Measurements from ENCODE around the gene LPCAT1.

The LPCAT1 gene

DNA sequence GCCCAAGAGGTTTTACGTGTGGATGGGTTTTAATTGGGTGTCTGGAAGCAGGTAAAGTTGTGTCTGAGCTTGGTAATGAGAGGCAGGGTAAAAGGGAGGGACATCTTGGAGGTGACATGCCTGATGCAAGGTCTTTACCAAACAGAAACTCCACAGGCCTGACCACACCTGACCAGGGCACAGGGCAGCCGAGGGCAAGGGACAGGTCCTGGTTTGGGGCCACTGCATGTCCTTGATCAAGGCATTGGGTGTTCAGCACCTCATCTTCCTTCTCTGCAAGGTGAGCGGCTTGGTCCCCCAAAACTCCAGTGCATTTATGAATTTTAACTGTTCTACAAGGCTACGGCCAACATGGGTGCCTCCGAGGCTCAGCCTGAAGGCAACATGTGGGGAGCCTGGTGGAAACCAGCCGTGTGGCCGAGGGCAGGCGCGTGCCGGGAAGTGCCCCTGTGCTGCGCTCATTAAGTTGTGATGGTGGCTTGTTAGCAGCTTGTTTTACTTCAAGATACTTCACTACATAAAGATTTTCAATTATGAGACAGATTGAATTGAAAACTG lies 30.7 kb upstream of the LPCAT1 start:
- DNase-seq, result no peak

- DNase-seq, result no peak
These were observed 30.0 kb upstream of the LPCAT1 start for GRCh38 chr5:1553539-1554409.

- no peak for DNase-seq
These were observed 28.9 kb upstream of the LPCAT1 start for GRCh38 chr5:1552521-1553255.

GRCh38 chr5:1551426-1552301 lies 27.9 kb upstream of the LPCAT1 start:
- DNase-seq, result no peak

DNA sequence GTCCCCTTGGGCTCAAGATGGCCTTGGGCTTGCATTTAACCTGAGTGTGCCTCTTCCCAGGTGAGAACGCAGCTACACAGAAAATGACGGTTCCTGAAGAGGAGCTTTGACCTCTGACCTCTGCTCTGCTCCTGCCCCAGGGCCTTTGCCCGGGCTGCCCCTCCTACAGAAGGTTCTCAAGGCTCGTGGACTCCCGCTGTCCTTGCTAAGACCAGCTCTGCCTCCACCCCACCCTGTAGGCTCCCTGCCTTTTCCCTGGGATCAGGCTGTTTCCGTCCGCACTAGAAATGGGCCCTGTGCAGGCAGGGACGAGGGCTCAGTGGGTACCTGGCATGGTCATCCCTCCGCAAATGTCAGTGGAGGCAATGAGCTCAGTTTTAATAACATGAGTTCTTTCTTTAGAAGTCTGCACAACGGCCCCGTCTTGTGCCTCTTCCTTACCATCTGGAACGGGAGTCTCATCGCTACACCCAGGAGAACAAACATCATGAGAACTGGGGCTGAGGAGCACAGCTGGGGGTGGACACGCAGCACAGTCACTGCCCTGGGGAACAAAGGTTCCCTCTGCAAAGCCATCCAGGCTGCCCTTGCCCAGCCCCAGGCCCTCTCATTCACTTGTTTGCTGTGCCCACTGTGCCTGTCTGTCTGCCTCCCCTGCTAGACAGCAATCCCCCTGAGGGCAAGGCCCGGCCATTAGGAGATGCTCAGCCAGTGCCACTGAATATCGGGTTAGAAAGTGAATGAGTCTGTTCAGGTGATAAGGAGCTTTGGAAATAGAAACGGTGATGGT lies 26.7 kb upstream of the LPCAT1 start:
- DNase-seq, result no peak

DNA sequence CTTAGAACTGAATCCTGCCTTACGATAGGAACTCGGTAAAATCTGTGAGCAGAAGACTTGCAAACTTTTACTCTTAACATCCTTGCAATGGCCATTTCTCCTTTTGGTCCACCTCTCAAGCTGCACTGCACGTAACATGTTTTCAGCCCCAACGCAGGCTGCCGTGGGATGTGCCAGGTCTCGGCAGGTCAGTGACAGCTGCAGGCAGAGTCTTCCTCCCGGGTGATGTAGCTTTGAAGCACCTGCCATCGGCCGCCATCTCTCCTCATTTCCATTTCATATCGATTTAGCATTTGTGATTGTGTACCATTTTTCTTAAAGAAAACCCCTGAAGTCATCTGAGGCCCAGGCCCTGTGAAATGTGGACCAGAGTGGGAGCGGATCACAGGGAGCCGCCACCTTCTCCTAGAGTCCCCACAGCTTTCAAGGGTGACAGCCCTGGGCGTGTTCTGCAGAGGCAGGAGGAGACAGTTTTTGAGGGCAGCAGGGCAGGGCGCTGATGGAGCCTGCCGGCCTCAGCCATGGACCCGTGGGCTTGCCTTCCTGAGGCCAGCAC lies 25.8 kb upstream of the LPCAT1 start:
- DNase-seq, result no peak

GRCh38 chr5:1548702-1549474 lies 25.1 kb upstream of the LPCAT1 start:
- DNase-seq, result no peak

GRCh38 chr5:1547655-1548054 lies 23.9 kb upstream of the LPCAT1 start:
- no peak for DNase-seq

DNA sequence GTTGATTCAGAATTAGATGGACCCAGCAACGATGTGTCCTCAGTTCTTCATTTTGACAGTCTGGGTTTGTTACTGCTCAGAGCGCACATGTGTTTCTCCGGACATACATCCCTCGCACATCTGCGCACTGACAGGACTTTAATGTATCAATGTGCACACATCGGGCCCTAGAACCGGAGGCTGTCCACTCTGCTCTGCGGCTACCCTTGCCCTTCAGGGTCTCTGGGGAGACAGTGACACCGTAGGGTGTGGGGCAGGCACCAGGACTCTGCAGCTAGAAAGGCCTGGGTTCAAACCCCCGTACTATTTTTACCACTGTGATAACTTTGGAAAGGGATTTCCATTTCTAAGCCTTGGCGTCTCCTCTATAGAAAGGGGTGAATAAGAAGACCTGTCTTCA lies 23.5 kb upstream of the LPCAT1 start:
- DNase-seq, result no peak

- DNase-seq, result no peak
These were observed 22.8 kb upstream of the LPCAT1 start for GRCh38 chr5:1546556-1546955.

DNA sequence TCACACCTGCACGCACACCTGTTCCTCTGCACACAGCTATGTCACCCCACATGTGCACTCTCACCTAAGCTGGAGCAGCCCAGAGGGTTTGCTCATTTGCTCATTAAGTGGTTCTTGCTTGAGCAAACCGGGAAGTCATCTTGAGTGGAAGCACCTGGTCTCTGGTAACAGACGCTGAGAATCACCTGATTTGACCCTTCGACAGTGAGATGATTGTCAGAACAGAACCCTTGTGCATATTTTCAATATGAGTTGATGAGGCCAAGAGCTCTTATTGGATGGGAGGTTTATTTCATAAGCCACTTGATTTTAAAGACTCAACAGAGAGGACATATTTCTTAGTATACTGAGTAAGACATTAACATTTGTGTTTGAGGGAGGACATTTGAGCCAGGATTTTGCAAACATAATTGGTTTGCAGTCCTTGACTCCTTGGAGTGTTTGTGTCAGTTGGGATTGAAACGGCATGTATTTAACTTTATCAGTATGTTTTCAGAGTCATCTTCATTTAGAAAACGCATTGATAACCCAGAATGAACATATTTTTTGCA lies 22.1 kb upstream of the LPCAT1 start:
- no peak for DNase-seq

GRCh38 chr5:1545126-1545804 lies 21.5 kb upstream of the LPCAT1 start:
- no peak for DNase-seq

GRCh38 chr5:1544294-1544961 lies 20.7 kb upstream of the LPCAT1 start:
- no peak for DNase-seq

DNA sequence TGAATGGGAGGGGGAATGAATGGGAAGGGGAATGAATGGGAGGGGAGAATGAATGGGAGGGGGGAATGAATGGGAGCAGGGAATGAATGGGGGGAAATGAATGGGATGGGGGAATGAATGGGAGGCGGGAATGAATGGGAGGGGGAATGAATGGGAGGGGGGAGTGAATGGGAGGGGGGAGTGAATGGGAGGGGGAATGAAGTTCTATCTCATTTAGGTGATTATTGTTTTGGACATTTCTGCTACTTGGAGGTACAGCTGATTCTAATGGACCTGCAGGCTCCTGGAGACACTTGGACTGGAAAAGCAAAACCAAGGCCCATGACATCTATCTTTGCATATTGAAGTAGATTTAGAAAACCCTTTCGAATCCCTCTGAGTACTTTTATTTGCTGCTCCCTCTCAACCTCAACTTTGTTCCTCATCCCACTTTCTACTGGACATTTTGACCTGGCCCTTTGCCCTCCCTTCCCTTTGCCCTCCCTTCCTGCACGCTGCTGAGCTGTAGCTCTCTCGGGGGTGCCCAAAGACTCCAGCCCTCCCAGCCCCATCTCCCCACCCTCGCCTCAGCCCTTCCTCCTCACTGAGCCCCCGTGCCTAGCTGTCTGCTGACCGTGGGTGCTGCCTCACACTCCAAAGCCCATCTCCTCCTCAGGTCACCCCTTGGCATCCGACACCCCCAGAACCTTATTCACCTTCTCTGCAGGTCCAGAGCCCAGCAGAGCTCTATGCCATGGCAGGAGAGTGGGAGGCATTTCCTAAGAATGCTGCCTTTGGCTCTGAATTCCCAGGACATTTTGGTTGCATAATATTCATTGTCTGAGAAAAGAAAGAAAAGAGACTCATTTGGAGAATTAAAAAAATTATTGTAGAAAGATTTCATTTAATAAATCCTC lies 19.9 kb upstream of the LPCAT1 start:
- no peak for DNase-seq

- DNase-seq, result no peak
These were observed 19.0 kb upstream of the LPCAT1 start for GRCh38 chr5:1542781-1543180.

GRCh38 chr5:1541702-1542400 lies 18.1 kb upstream of the LPCAT1 start:
- no peak for DNase-seq

DNA sequence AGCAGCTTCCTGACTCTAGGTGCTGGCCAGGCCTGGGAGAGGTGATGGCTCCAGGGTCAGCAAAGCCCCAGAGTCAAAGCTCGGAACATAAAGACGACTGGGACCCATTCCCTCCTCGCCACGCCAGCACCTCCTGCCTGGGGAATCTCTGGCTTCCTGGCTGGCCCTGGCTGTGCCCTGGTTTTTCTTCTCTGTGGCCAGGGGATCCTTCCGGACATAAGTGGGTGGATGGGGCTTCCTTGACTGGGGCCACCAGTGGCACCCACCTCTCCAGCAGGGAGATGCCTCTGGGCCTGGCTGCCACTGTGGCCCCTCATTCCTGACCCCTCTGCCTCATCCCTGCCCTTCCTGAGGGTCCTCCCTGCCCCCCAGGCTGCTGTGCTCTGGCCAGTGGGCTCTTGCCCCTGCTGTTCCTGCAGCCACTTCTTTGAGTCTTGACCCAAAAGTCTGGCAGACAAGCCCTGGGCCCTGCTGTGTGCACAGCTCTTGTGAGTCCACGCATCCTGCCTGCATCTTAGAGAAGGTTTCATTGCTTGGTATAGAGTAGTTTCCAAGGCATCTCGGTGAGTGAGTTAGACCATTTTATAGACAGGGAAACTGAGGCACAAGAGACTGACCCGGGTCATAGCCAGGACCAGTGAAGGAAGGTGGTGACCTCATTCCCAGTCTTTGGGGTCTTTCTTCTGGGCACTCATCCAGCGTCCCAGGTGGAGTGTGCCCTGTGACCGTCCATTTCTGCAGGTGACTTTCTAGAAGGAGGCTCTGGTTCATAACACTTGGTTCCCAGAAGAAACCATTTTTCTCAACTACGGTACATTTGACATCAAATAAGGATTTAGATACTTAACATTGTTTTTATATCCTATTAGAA lies 17.3 kb upstream of the LPCAT1 start:
- DNase-seq, result no peak

Data from DMS 273 treated with DMSO at 0.1 percent for 48 hours (cell line).